Measurements from ENCODE around the gene ZNF593. TPM values are rescaled to one million over a fixed set of nuclear protein-coding genes. Genes with fewer than 3 reads are reported as not detected.

The ZNF593 gene
- total and polyA plus RNA-seq, 10 of the 15 experiments (the other 5 are each of a cell fraction or from before 2014, with no cell fraction given): 7.7 to 156 (median 51.0) TPM

- ChIA-PET POLR2A (interaction anchor here (0.6 kb wide), 1 partner anchor 204 kb away, joined by 3 read pairs; no protein-coding TSS in a partner anchor), RAD21 (ENCODE audit: unreplicated experiment) (no interaction called here), SMC1A (ENCODE audit: uncharacterized antibody, unreplicated experiment) (no interaction called here), CTCF (interaction anchor here (0.8 to 0.9 kb wide), 2 partner anchors 31 to 61 kb away, joined by 3 read pairs; no protein-coding TSS in a partner anchor)
- no peaks in the 10 kb centered on the region; a peak in 1 of 4 replicates for H3K36me3 ChIP-seq (ENCODE audit: control insufficient read depth in 2 of 2, insufficient read depth in 2 of 2, low read length in 1 of 2)
- H3K9ac ChIP-seq (ENCODE audit: control insufficient read depth, insufficient read depth, low read length): no peak overlapping the region
- in situ Hi-C loops (cut with MboI) (no loop called here), intact Hi-C loops (cut with micrococcal nuclease; ENCODE audit: unreplicated experiment) (no loop called here)
- no peaks in the 10 kb centered on the region for H3K27me3 ChIP-seq (replicated peaks in 1 of 2; ENCODE audit: control insufficient read depth in 2 of 2, insufficient read depth in 2 of 2, low read length in 1 of 2)
- no peak overlapping the region for H3K27ac ChIP-seq (ENCODE audit: control insufficient read depth, insufficient read depth)
- WGBS (ENCODE audit: insufficient coverage, insufficient replicate concordance, low lambda C conversion rate, missing lambda C conversion rate): 94% methylated on average over 3 of the region's 8 CpGs
- H3K4me3 ChIP-seq: no peak overlapping the region
- no peak overlapping the region for H3K4me2 ChIP-seq (ENCODE audit: control insufficient read depth, insufficient read depth)
- H3K9me3 ChIP-seq (replicated peaks; ENCODE audit: control insufficient read depth, insufficient read depth, low read length): no peaks in the 10 kb centered on the region
- TF ChIP-seq YBX1 (IDR thresholded peaks at IDR 0.05): no peak
- no peak for TF ChIP-seq POLR2AphosphoS5 (IDR thresholded peaks at IDR 0.05; ENCODE audit: low read length)
- no peak for TF ChIP-seq EGR1 (IDR thresholded peaks at IDR 0.05; ENCODE audit: borderline replicate concordance in 1 of 2, low read depth in 2 of 2, low read length in 2 of 2)
- TF ChIP-seq TBL1XR1 (IDR thresholded peaks at IDR 0.05; ENCODE audit: low read depth, low read length): no peak
- no peak for TF ChIP-seq RUNX3 (IDR thresholded peaks at IDR 0.05; ENCODE audit: low read length)
- TF ChIP-seq IRF3 (IDR thresholded peaks at IDR 0.05): no peak
- TF ChIP-seq, protein P1, sequence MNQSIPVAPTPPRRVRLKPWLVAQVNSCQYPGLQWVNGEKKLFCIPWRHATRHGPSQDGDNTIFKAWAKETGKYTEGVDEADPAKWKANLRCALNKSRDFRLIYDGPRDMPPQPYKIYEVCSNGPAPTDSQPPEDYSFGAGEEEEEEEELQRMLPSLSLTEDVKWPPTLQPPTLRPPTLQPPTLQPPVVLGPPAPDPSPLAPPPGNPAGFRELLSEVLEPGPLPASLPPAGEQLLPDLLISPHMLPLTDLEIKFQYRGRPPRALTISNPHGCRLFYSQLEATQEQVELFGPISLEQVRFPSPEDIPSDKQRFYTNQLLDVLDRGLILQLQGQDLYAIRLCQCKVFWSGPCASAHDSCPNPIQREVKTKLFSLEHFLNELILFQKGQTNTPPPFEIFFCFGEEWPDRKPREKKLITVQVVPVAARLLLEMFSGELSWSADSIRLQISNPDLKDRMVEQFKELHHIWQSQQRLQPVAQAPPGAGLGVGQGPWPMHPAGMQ (IDR thresholded peaks at IDR 0.05; ENCODE audit: borderline replicate concordance): no peak
- TF ChIP-seq BACH1 (IDR thresholded peaks at IDR 0.05; ENCODE audit: borderline replicate concordance): no peak
- no peak for TF ChIP-seq BRCA1 (IDR thresholded peaks at IDR 0.05; ENCODE audit: low read depth, low read length)
- TF ChIP-seq SMC3 (IDR thresholded peaks at IDR 0.05; ENCODE audit: borderline replicate concordance, low read length): no peak
- TF ChIP-seq SP1 (IDR thresholded peaks at IDR 0.05; ENCODE audit: low read depth, low read length): no peak
- TF ChIP-seq WRNIP1 (IDR thresholded peaks at IDR 0.05; ENCODE audit: borderline replicate concordance, low read depth, low read length): no peak
- TF ChIP-seq JUND (IDR thresholded peaks at IDR 0.05; ENCODE audit: low read depth, low read length): no peak
- no peak for TF ChIP-seq KAT2A (conservative IDR thresholded peaks at IDR 0.05; ENCODE audit: control insufficient read depth, low read depth, low read length)
- no peak for TF ChIP-seq FOXM1 (IDR thresholded peaks at IDR 0.05; ENCODE audit: low read depth, low read length)
- TF ChIP-seq PRDM15 (CRISPR knock-in tag; IDR thresholded peaks at IDR 0.05): no peak
- H2AFZ ChIP-seq (ENCODE audit: control insufficient read depth, low read depth, low read length): no peak overlapping the region
- H3K4me1 ChIP-seq (ENCODE audit: control insufficient read depth, insufficient read depth, low read length): peaks cover 14% of the 10 kb centered on the region
- H3K79me2 ChIP-seq (ENCODE audit: control insufficient read depth, insufficient read depth, low read length): peaks cover 5% of the 10 kb centered on the region
- ATAC-seq (no peak), FAIRE-seq (no peak), DNase-seq (ENCODE audit: low read depth, low spot score) (no peak)
- no peaks in the 10 kb centered on the region for H4K20me1 ChIP-seq (ENCODE audit: control insufficient read depth, insufficient read depth)
- no TSS peak for BruUV-seq (replicated peaks)
Measured at GRCh38 chr1:26175346-26175745, 5.6 kb downstream of the ZNF593 start.
